IPS-18a (cell line): ENCODE results near the gene ACADM.
"Not testable (repeated sequence)": the region's sequence is repeated elsewhere in the genome, so short reads cannot be mapped to it uniquely, and the experiment has no call there.

Experiments used
- H3K27ac ChIP-seq: one replicate; pipeline ENCODE4 v1.5.1; 2013; ENCODE audit warnings: low read length
- H3K27me3 ChIP-seq: one replicate; pipeline ENCODE4 v1.6.1; 2013; ENCODE audit warnings: mild to moderate bottlenecking, low read length; ENCODE audit not compliant: control insufficient read depth, insufficient read depth
- H3K36me3 ChIP-seq: one replicate; pipeline ENCODE4 v1.6.1; 2013; ENCODE audit warnings: low read depth, low read length; ENCODE audit not compliant: control insufficient read depth
- H3K4me1 ChIP-seq: one replicate; pipeline ENCODE4 v1.6.1; 2013; ENCODE audit warnings: low read depth, low read length; ENCODE audit not compliant: control insufficient read depth
- H3K4me3 ChIP-seq: one replicate; pipeline ENCODE4 v1.5.1; 2013; ENCODE audit warnings: low read length
- H3K9ac ChIP-seq: one replicate; pipeline ENCODE4 v1.6.1; 2013; ENCODE audit warnings: mild to moderate bottlenecking, low read length, moderate library complexity
- H3K9me3 ChIP-seq: one replicate; pipeline ENCODE4 v1.6.1; 2013; ENCODE audit warnings: low read depth, low read length; ENCODE audit not compliant: control insufficient read depth

ACADM gene

DNA sequence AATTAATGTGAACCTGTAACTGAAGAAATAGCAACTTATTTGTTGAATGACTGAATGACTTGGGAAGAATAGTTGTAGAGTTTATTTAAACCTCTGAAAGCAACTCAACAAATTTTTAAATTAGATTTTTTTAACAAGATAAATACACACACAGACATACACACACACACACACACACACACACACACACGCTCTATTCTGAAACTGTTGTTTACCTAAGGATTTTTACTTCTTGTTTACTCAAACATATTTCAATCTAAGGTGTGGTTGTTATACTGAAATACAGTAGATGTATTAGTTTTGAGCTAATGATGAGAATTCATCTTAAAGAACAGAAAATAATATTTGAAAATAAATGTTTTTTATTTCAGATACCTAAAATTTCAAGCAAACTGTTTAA, 11.5 kb downstream of the ACADM start:
- Histone ChIP-seq H3K9ac (no peak overlapping the region), H3K4me3 (no peak overlapping the region), H3K4me1 (no peaks in the 10 kb centered on the region), H3K27me3 (no peaks in the 10 kb centered on the region), H3K36me3 (peaks cover 41% of the 10 kb centered on the region), H3K9me3 (no peaks in the 10 kb centered on the region), H3K27ac (no peak overlapping the region)

DNA sequence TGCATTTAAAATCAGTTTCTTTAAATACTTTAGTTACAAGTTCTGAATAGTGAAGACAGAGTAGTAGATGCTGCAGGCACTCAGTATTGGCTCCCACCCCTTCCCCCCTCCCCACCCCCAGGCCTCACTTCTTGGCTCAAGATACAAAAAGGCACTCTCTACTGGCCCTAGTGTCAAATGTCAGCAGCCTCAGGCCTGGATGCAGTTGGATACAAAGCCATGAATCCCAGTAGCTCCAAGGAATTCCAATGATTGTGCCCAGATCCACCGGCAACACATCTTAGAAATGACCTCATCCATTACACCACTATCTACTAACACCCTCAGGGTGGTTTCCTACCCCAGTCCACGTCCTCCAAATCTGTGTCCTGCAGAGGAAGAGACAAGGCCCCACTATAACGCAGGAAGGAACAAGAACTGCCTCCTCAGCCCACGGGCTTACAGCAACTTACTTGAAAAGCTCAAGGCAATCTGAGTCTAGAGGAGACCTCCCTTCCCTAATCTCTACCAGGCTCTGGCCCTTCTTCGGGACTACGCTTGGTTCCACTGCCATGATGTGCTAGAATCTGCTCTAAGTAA, 17.6 kb downstream of the ACADM start:
- Histone ChIP-seq H3K36me3 (peaks cover 23% of the 10 kb centered on the region), H3K9me3 (no peaks in the 10 kb centered on the region), H3K9ac (no peak overlapping the region), H3K4me1 (no peaks in the 10 kb centered on the region), H3K27ac (no peak overlapping the region), H3K27me3 (no peaks in the 10 kb centered on the region), H3K4me3 (no peak overlapping the region)

- no peaks in the 10 kb centered on the region for H3K9me3 ChIP-seq
- H3K4me1 ChIP-seq: no peaks in the 10 kb centered on the region
- peaks cover 18% of the 10 kb centered on the region for H3K36me3 ChIP-seq
- H3K27ac ChIP-seq: no peak overlapping the region
- H3K4me3 ChIP-seq: no peak overlapping the region
- no peak overlapping the region for H3K9ac ChIP-seq
- H3K27me3 ChIP-seq: no peaks in the 10 kb centered on the region
Measured at GRCh38 chr1:75745276-75745675, 20.8 kb downstream of the ACADM start.

DNA sequence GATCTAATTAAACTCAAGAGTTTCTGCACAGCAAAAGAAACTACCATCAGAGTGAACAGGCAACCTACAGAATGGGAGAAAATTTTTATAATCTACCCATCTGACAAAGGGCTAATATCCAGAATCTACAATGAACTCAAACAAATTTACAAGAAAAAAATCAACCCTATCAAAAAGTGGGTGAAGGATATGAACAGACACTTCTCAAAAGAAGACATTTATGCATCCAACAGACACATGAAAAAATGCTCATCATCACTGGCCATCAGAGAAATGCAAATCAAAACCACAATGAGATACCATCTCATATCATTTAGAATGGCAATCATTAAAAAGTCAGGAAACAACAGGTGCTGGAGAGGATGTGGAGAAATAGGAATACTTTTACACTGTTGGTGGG, 32.7 kb downstream of the ACADM start:
- not testable (repeated sequence) for H3K9me3 ChIP-seq, H3K27me3 ChIP-seq, H3K4me1 ChIP-seq, H3K27ac ChIP-seq, H3K4me3 ChIP-seq, H3K9ac ChIP-seq
- peaks cover 25% of the 10 kb centered on the region for H3K36me3 ChIP-seq

- peaks cover 20% of the 10 kb centered on the region for H3K36me3 ChIP-seq
- H3K9ac ChIP-seq, H3K27ac ChIP-seq, H3K27me3 ChIP-seq, H3K4me3 ChIP-seq, H3K9me3 ChIP-seq, H3K4me1 ChIP-seq: not testable (repeated sequence)
Measured at GRCh38 chr1:75758543-75758942, 34.0 kb downstream of the ACADM start.

- Histone ChIP-seq H3K4me3 (no peak overlapping the region), H3K9ac (no peak overlapping the region), H3K27me3 (no peaks in the 10 kb centered on the region), H3K4me1 (no peaks in the 10 kb centered on the region), H3K27ac (no peak overlapping the region), H3K9me3 (no peaks in the 10 kb centered on the region), H3K36me3 (peaks cover 7% of the 10 kb centered on the region)
Measured at GRCh38 chr1:75764057-75764655, 39.6 kb downstream of the ACADM start.

DNA sequence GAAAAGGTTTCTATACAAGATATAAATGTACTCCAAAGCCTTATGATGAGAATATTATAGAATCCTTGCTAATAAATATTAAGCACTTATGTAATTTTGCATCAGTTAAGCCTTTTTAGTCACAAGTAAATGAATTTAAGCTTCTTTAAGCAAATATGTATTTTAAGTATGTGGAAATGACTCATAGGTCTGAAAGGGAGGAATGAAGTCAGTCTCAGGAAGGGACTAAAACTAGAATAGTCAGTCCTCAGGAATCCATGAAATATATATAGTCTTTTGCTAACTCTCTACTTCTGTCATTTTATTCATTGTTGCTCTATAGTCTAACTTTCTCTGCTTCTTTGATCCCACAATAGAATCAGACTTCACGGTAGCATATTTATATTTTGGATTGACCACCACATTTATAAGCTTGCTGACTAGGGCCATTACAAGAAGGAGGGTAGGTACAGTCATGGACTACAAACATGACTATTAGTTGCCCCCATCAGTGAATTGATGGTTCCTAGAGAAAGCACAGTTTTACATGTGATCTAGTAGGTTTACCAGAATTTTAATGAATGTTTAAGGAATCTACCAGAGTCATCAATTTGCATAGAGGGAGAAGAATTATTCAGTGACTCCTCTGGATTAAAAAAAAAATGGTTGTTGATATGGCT, 41.3 kb downstream of the ACADM start:
- Histone ChIP-seq H3K4me1 (no peaks in the 10 kb centered on the region), H3K27ac (no peak overlapping the region), H3K9ac (no peak overlapping the region), H3K9me3 (no peaks in the 10 kb centered on the region), H3K27me3 (no peaks in the 10 kb centered on the region), H3K36me3 (peaks cover 7% of the 10 kb centered on the region), H3K4me3 (no peak overlapping the region)

GRCh38 chr1:75768016-75768415, 43.5 kb downstream of the ACADM start:
- Histone ChIP-seq H3K4me3 (no peak overlapping the region), H3K27ac (no peak overlapping the region), H3K9me3 (no peaks in the 10 kb centered on the region), H3K4me1 (no peaks in the 10 kb centered on the region), H3K36me3 (peaks cover 2% of the 10 kb centered on the region), H3K27me3 (no peaks in the 10 kb centered on the region), H3K9ac (no peak overlapping the region)

- Histone ChIP-seq H3K9ac (no peak overlapping the region), H3K4me3 (no peak overlapping the region), H3K4me1 (no peaks in the 10 kb centered on the region), H3K27ac (no peak overlapping the region), H3K36me3 (no peaks in the 10 kb centered on the region), H3K27me3 (no peaks in the 10 kb centered on the region), H3K9me3 (no peaks in the 10 kb centered on the region)
Measured at GRCh38 chr1:75770761-75771160, 46.3 kb downstream of the ACADM start.

GRCh38 chr1:75771978-75772377, 47.5 kb downstream of the ACADM start:
- Histone ChIP-seq H3K4me1 (no peaks in the 10 kb centered on the region), H3K9ac (no peak overlapping the region), H3K9me3 (no peaks in the 10 kb centered on the region), H3K27me3 (no peaks in the 10 kb centered on the region), H3K4me3 (no peak overlapping the region), H3K27ac (no peak overlapping the region), H3K36me3 (no peaks in the 10 kb centered on the region)

GRCh38 chr1:75777812-75778211, 53.3 kb downstream of the ACADM start:
- H3K36me3 ChIP-seq, H3K9me3 ChIP-seq, H3K4me1 ChIP-seq, H3K27me3 ChIP-seq, H3K27ac ChIP-seq, H3K9ac ChIP-seq, H3K4me3 ChIP-seq: not testable (repeated sequence)

DNA sequence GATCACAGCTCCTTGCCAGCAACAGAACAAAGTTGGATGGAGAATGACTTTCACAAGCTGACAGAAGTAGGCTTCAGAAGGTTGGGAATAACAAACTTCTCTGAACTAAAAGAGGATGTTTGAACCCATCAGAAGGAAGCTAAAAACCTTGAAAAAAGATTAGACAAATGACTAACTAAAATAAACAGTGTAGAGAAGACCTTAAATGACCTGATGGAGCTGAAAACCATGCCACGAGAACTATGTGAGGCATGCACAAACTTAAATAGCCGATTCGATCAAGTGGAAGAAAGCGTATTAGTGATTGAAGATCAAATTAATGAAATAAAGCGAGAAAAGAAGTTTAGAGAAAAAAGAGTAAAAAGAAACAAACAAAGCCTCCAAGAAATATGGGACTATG, 54.2 kb downstream of the ACADM start:
- H3K36me3 ChIP-seq, H3K4me1 ChIP-seq, H3K4me3 ChIP-seq, H3K9ac ChIP-seq, H3K9me3 ChIP-seq, H3K27ac ChIP-seq, H3K27me3 ChIP-seq: not testable (repeated sequence)
